H9 (cell line): ENCODE data around the gene AVL9. TPM values are rescaled to one million over a fixed set of nuclear protein-coding genes. Genes with fewer than 3 reads are reported as not detected.

Experiments used
- DNase-seq: peaks from one replicate; pipeline ENCODE4 v3.0.0-alpha.2; 2017
- H2AFZ ChIP-seq: one replicate; pipeline ENCODE4 v1.6.1; 2013; ENCODE audit warnings: mild to moderate bottlenecking, low read length, control low read depth, moderate library complexity
- H2AK5ac ChIP-seq: 2 replicates; pipeline ENCODE4 v1.6.1; 2013; ENCODE audit warnings: low read length, control low read depth, mixed read lengths; ENCODE audit not compliant: insufficient read length
- H2BK120ac ChIP-seq: one replicate; pipeline ENCODE4 v1.6.1; 2013; ENCODE audit warnings: low read depth, mild to moderate bottlenecking, low read length, control low read depth, inconsistent platforms; ENCODE audit not compliant: poor library complexity, severe bottlenecking
- H2BK12ac ChIP-seq: 2 replicates; pipeline ENCODE4 v1.6.1; 2013; ENCODE audit warnings: low read length, control low read depth, mixed read lengths, low read depth; ENCODE audit not compliant: insufficient read length
- H2BK15ac ChIP-seq: 2 replicates; pipeline ENCODE4 v1.6.1; 2013; ENCODE audit warnings: low read depth, low read length, control low read depth
- H2BK20ac ChIP-seq: one replicate; pipeline ENCODE4 v1.6.1; 2013; ENCODE audit warnings: low read depth, mild to moderate bottlenecking, low read length, control low read depth, inconsistent platforms; ENCODE audit not compliant: poor library complexity, severe bottlenecking
- H2BK5ac ChIP-seq: 2 replicates; pipeline ENCODE4 v1.6.1; 2013; ENCODE audit warnings: low read length, control low read depth, mixed read lengths; ENCODE audit not compliant: insufficient read length
- H3K14ac ChIP-seq: 2 replicates; pipeline ENCODE4 v1.6.1; 2013; ENCODE audit warnings: low read length, control low read depth; ENCODE audit not compliant: insufficient read depth
- H3K18ac ChIP-seq: 2 replicates; pipeline ENCODE4 v1.6.1; 2013; ENCODE audit warnings: low read depth, mild to moderate bottlenecking, mixed read lengths, low read length, control low read depth; ENCODE audit not compliant: insufficient read length
- H3K23ac ChIP-seq: 2 replicates; pipeline ENCODE4 v1.6.1; 2013; ENCODE audit warnings: low read length, control low read depth, mixed read lengths, low read depth; ENCODE audit not compliant: insufficient read length
- H3K23me2 ChIP-seq: 2 replicates; pipeline ENCODE4 v1.6.1; 2013; ENCODE audit warnings: low read depth, mild to moderate bottlenecking, mixed read lengths, low read length, control low read depth; ENCODE audit not compliant: insufficient read length, poor library complexity, severe bottlenecking
- H3K27ac ChIP-seq: 2 replicates; pipeline ENCODE4 v1.5.1; 2013; ENCODE audit warnings: low read length, control low read depth, mixed read lengths, low read depth; ENCODE audit not compliant: insufficient read length
- H3K27me3 ChIP-seq: 2 replicates; pipeline ENCODE4 v1.6.1; 2013; ENCODE audit warnings: low read length, control low read depth, inconsistent platforms; ENCODE audit not compliant: insufficient read depth
- H3K4ac ChIP-seq: 2 replicates; pipeline ENCODE4 v1.6.1; 2013; ENCODE audit warnings: low read depth, mild to moderate bottlenecking, control low read depth, inconsistent platforms, low read length, moderate library complexity
- H3K4me1 ChIP-seq: 2 replicates; pipeline ENCODE4 v1.6.1; 2013; ENCODE audit warnings: low read length, control low read depth, inconsistent platforms; ENCODE audit not compliant: insufficient read depth
- H3K4me2 ChIP-seq: 2 replicates; pipeline ENCODE4 v1.6.1; 2013; ENCODE audit warnings: low read length, control low read depth, mixed read lengths; ENCODE audit not compliant: insufficient read length, insufficient read depth
- H3K56ac ChIP-seq: 2 replicates; pipeline ENCODE4 v1.6.1; 2013; ENCODE audit warnings: low read depth, mild to moderate bottlenecking, mixed read lengths, low read length, control low read depth; ENCODE audit not compliant: insufficient read length
- H3K79me1 ChIP-seq: 2 replicates; pipeline ENCODE4 v1.6.1; 2013; ENCODE audit warnings: low read depth, mild to moderate bottlenecking, moderate library complexity, low read length, control low read depth, inconsistent platforms; ENCODE audit not compliant: insufficient read depth, poor library complexity, severe bottlenecking
- H3K79me2 ChIP-seq: 2 replicates; pipeline ENCODE4 v1.6.1; 2013; ENCODE audit warnings: low read length, control low read depth, inconsistent platforms; ENCODE audit not compliant: insufficient read depth
- H3K9ac ChIP-seq: 2 replicates; pipeline ENCODE4 v1.6.1; 2013; ENCODE audit warnings: low read length, control low read depth, mixed read lengths; ENCODE audit not compliant: insufficient read length; ENCODE audit errors: extremely low read depth
- H3K9me3 ChIP-seq: one replicate; pipeline ENCODE4 v1.6.1; 2013; ENCODE audit warnings: low read depth, low read length, inconsistent platforms; ENCODE audit not compliant: control insufficient read depth
- H3T11ph ChIP-seq: one replicate; pipeline ENCODE4 v1.6.1; 2013; ENCODE audit warnings: mild to moderate bottlenecking, low read length, control low read depth, inconsistent platforms
- H4K20me1 ChIP-seq: one replicate; pipeline ENCODE4 v1.6.1; 2013; ENCODE audit not compliant: control insufficient read depth, insufficient read length, insufficient read depth
- H4K5ac ChIP-seq: 2 replicates; pipeline ENCODE4 v1.6.1; 2013; ENCODE audit warnings: low read depth, mild to moderate bottlenecking, mixed read lengths, low read length, control low read depth; ENCODE audit not compliant: insufficient read length
- H4K8ac ChIP-seq: replicated peaks from 2 replicates; pipeline ENCODE4 v1.6.1; 2013; ENCODE audit warnings: low read length, control low read depth, mixed read lengths, low read depth; ENCODE audit not compliant: insufficient read length
- H4K91ac ChIP-seq: 2 replicates; pipeline ENCODE4 v1.6.1; 2013; ENCODE audit warnings: low read depth, mild to moderate bottlenecking, moderate library complexity, mixed read lengths, low read length, control low read depth; ENCODE audit not compliant: insufficient read length
- H3K27ac Mint-ChIP-seq, 3 experiments: 2 replicates in 2 of 3; 3 replicates in 1 of 3; pipeline ENCODE4 v1.8.0; 2020 to 2021; ENCODE audit warnings: mixed read lengths in 3 of 3, mild to moderate bottlenecking in 1 of 3, moderate library complexity in 1 of 3
- H3K27me3 Mint-ChIP-seq: 2 replicates; pipeline ENCODE4 v1.8.0; 2021; ENCODE audit warnings: low read depth, mild to moderate bottlenecking, moderate library complexity, mixed read lengths
- H3K36me3 Mint-ChIP-seq, 3 experiments: 2 replicates in 2 of 3; 3 replicates in 1 of 3; pipeline ENCODE4 v1.8.0; 2020 to 2021; ENCODE audit warnings: low read depth in 3 of 3, mixed read lengths in 3 of 3; ENCODE audit not compliant: insufficient read depth in 1 of 3
- H3K4me1 Mint-ChIP-seq, 2 experiments: 2 replicates each; pipeline ENCODE4 v1.8.0; 2020; ENCODE audit warnings: mixed read lengths in 2 of 2
- H3K4me3 Mint-ChIP-seq, 2 experiments: 2 replicates in 1 of 2; 3 replicates in 1 of 2; pipeline ENCODE4 v1.8.0; 2020 to 2021; ENCODE audit warnings: mild to moderate bottlenecking in 2 of 2, mixed read lengths in 2 of 2, moderate library complexity in 1 of 2
- H3K9me3 Mint-ChIP-seq, 2 experiments: 2 replicates in 1 of 2; 3 replicates in 1 of 2; pipeline ENCODE4 v1.8.0; 2020; ENCODE audit warnings: mild to moderate bottlenecking in 2 of 2, mixed read lengths in 2 of 2, moderate library complexity in 1 of 2
- CTCF ChIP-seq: fragments of 200-600 bp; sonication (generic); conservative IDR thresholded peaks from 3 replicates; pipeline ENCODE4 v1.8.0; 2021; ENCODE audit warnings: antibody characterized with exemption, mild to moderate bottlenecking
- WGBS: extraction: QIAGEN DNeasy Blood & Tissue Kit; methylation state at CpG from one replicate; pipeline ENCODE4 v1.1.7; 2013; ENCODE audit warnings: missing lambda C conversion rate, low lambda C conversion rate, mixed read lengths; ENCODE audit not compliant: insufficient read length; ENCODE audit errors: extremely low coverage; 5-methylcytosine and 5-hydroxymethylcytosine counted together
- total RNA-seq: library from RNA; stranded (reverse); gene quantifications from 2 replicates; pipeline ENCODE4 v1.2.1, GENCODE V29; 2021

Gene AVL9
- total RNA-seq, 1 experiment from 2014 or later: 38.7 TPM

- Histone ChIP-seq H3K4ac (no peak overlapping the region), H3K4me1 (no peaks in the 10 kb centered on the region), H3K9ac (no peak overlapping the region), H3K79me2 (no peaks in the 10 kb centered on the region), H4K5ac (no peak overlapping the region), H3K79me1 (no peaks in the 10 kb centered on the region), H2BK120ac (no peak overlapping the region), H3K23ac (no peak overlapping the region), H3K27ac (no peak overlapping the region), H3K4me2 (no peak overlapping the region), H2BK5ac (no peak overlapping the region), H2AFZ (no peak overlapping the region), H3K14ac (no peak overlapping the region), H2BK20ac (no peak overlapping the region), H3K56ac (no peak overlapping the region), H3K27me3 (no peaks in the 10 kb centered on the region), H3K18ac (no peak overlapping the region), H4K8ac (no peak overlapping the region), H3T11ph (no peak overlapping the region), H4K91ac (no peak overlapping the region), H3K23me2 (no peaks in the 10 kb centered on the region), H2BK15ac (no peak overlapping the region), H2BK12ac (no peak overlapping the region), H3K9me3 (no peaks in the 10 kb centered on the region), H4K20me1 (no peaks in the 10 kb centered on the region), H2AK5ac (no peak overlapping the region)
- no peaks in the 10 kb centered on the region for H3K27me3 Mint-ChIP-seq
- peaks cover 32 to 71% (median 58%) of the 10 kb centered on the region in 3 experiments for H3K36me3 Mint-ChIP-seq
- no peak overlapping the region for H3K27ac Mint-ChIP-seq
- H3K4me1 Mint-ChIP-seq: no peaks in the 10 kb centered on the region
- H3K9me3 Mint-ChIP-seq: no peaks in the 10 kb centered on the region
- DNase-seq: no peak
- no peak overlapping the region for H3K4me3 Mint-ChIP-seq
- WGBS: no CpG with 5 or more reads among the region's 2 CpGs
- TF ChIP-seq CTCF: no peak
Measured at GRCh38 chr7:32579776-32580175, 84.5 kb downstream of the AVL9 start.
